ENCODE results near the gene ARHGEF3.

The ARHGEF3 gene, protein sequence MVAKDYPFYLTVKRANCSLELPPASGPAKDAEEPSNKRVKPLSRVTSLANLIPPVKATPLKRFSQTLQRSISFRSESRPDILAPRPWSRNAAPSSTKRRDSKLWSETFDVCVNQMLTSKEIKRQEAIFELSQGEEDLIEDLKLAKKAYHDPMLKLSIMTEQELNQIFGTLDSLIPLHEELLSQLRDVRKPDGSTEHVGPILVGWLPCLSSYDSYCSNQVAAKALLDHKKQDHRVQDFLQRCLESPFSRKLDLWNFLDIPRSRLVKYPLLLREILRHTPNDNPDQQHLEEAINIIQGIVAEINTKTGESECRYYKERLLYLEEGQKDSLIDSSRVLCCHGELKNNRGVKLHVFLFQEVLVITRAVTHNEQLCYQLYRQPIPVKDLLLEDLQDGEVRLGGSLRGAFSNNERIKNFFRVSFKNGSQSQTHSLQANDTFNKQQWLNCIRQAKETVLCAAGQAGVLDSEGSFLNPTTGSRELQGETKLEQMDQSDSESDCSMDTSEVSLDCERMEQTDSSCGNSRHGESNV

DNA sequence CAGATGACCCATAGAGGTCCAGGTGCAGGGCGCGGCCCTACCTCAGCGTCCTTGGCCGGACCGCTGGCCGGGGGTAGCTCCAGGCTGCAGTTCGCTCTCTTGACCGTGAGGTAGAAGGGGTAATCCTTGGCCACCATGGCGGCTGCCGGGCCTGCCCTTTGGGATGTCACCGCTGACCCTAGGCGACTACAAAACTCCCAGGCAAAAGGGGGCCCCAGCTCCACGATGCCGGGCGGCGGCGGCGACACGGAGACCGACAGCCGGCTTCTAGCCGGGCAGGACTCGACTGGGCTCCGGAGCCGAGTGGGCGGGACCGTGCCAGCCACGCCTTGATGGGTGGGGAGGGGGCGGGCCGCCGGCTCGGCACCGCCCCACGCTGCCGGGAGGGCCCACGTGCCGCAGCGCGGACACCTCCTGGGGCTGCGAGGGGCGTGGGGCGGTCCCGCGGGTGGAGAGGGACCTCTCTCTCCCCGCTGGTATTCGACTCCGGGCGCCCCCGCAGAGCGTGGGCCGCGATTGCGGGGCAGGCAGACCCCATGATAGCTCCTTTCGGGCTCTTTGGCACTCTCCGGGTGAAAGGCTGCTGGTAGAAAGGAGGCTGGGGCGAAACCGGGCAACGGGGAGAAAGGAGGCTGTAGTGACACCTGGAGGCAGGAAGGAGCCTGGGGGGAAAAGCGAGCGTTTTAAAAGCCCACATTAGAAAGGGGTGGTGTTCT lies at the start of gene ARHGEF3:
Gene ARHGEF3 (minus strand): TSS at position 288 of the 716 bp plus-strand sequence. CDS start 151 bp downstream, at position 137.
- peak; percentile 52 for DNase-seq

DNA sequence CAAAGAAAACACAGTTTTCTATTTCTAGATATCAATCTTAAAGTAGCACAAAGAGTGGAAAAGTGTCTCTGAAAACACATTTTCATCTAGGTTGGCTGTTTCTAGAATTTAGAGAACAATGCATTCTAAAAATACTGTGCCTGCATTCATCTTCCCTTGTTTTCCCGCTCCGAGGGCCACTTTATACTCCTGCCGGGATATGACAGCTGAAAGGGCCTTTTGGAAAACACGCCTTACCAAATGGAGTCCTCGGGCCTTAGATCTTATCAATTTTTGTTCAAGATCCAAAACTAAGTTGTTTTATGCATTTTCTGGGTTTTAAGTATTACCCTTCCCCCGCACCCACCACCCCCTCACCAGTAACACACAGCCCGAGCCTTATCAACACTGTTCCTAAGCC lies 47.9 kb upstream of the ARHGEF3 start:
- no peak for DNase-seq

DNA sequence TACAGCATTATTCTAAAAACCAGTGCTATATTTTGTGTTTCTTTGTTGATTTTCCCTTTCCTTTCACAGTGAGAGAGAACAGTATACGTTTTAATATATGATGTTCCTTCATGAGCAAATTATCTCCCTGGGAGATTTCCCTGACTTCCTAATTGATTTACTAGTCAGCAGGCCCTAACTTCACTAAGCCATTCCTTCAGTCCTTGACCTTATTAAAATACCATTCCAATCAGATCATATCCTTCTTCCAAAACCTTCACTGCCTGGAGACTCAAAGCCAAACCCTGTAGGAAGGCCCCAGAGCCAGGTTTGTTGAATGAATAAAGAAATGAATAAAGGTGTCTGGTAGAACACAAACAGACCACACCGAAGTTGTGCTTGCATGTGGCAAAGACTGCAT lies 43.8 kb upstream of the ARHGEF3 start:
- DNase-seq, result no peak

DNA sequence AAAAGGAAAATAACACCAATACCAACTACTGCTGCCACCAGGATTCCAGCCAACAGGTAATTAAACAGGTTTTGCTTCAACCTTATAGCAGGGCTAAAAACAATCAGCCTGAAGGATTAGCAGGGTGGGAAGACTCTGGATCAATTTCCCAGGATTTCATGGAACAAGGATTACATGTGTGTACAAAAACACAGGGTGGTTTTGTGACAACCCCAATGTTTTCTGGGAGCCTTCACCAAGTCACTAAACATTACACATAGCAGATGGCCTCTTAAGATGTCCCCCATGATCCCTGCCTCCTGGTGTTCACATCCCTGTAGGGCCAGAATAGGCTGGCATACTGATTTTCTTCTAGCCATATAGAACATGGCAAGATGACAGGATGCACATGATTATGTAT lies 42.8 kb upstream of the ARHGEF3 start:
- DNase-seq, result no peak

DNA sequence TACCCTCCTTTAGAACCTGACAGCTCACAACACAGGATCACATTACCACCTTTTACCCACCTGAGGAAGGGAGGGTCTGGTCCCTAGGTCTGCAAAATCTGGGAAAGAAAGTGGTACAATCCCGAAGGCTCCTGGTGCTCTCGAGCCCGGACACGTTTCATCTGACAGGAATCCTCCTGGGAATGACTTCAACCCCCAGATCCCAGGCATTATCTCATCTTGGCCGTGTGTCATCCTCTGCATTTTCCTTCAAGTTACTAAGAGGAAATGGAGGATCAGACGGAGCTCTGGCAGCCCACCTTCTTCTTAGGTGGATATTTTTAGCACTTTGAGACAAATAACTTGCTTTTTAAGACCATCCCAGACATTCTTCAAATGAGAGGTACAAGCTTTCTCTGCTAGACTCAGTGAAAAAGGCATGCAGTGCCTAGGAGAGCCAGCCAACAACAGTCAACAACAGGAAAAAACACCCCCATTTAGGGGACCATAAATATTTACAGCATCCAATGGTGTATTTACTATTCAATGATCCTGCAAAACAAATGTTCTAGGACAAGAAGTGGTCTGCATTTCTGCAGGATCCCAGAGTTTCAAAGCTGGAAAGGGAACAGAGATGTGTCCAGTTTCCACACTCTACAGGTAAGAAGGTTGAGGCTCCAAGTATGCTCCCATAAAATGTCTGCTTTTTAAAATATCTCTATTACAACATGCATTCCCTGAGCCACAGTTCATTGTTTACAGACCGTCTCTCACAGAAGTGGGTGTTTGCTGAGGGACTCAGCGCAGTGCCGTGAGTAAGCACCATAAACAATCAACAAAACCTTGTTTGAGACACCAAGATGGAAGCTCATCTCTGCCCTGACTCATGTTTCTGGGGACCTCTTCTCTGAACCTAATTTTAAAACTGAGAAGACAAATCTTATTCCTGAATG lies 38.3 kb upstream of the ARHGEF3 start:
- no peak for DNase-seq

DNA sequence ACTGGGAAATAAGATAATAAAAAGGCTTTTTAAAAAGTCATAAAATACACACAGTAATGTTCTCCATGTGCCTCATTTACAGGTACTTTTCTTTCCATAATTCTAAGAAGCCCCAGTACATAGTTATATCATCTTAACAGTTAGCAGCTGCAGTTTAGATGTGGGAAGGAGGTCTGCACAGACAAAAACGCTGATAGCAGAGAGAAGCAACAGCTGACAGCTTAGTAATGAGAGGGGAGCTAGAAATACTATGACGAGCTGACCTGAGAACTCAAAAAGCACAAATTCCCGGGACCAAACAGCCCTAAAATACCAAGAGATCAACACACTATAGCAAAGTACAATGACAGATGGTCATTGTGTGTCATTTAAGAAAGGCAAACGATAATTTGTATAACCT lies 36.7 kb upstream of the ARHGEF3 start:
- no peak for DNase-seq

DNA sequence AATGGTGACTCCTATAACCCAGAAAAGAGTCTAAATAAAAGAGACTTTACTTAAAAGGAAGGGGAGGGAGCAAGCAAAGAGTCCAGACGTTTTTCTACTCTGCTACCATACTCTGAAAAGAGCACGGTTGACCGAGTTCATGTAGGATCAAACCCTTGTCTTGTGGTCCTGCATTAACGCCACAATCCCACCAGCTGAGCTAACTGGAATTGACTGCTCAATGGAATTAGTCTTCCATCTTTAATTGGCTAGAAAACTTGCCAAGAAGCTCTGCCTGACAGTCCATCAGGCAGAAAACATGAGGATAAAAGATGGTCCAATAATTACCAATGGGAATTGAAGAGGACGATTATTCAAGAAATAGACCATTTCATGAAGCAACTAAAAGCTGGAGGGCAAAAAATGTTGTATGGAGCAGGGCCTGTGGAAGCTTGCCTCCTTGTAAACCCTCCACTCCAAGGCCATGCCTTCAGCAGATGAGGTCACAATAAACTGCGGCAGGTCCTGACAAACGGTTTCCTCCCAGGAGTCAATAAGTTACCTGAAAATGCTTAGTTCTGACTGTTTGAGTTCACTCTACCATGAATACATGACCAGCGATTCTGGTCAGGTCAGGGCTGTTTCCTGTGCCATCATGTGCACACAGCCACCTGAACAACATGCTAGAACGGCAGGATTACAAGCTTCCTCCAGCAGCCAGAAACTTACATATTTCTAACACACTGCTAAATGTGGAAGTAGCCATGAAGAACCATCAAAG lies 35.6 kb upstream of the ARHGEF3 start:
- DNase-seq, result no peak

DNA sequence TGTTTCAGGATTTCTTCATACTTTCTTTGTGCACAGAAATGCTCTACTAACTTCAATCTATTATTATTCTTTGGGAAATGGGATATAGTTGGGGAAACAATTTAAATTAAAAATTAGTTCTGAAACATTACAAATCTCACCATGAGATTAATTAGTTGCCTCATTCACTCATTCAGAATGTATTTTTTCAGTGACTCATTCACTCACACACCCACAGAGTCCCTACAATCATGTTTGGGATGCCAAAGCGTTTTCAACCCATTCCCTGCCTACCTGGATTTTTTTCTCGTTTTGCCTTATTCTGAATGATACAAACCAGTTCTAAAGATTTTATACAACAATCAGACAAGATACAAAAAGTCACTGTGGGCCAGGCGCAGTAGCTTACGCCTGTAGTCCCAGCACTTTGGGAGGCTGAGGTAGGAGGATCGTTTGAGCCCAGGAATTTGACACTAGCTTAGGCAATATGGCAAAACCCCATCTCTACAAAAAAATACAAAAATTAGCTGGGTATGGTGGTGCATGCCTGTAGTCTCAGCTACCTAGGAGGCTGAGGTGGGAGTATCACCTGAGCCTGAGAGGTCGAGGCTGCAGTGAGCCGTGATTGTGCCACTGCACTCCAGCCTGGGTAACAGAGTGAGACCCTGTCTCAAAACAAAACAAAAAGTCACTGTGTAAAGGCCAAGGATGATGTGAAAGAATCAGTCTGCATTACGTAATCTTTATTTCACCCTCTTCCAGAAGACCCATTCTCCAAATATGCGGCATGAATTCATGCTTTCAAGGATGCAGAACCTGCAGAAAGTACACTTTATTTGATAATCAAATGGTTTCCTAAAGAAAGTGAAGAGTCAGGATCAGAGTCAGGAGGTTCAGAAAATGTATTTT lies 34.8 kb upstream of the ARHGEF3 start:
- DNase-seq, result no peak

DNA sequence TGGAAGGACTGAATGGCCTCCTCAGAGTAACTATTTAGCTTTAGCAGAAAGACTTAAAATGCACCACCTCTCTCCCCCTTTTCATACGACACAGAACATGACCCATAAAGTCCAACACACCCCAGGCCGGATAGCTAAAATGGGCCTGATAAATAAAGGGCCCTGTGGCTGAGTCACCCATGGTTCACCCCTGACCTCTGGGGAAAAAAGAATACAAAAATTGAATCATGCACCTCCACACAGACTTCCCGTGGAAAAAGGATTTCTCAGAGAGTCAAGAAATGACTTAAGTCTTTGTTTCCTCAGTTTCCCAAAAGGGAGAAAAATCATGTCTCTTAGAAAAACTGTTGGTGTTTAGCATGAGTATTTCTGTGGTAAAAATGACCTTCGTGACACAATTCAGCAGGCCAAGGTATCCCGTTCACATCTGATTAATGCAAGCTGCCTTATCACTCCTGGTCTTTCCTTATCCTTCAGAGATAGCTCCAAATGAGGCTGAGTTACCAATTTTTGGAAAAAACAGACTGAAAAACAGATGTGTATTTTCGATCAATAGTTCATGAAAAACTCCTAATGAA lies 34.0 kb upstream of the ARHGEF3 start:
- DNase-seq, result no peak

DNA sequence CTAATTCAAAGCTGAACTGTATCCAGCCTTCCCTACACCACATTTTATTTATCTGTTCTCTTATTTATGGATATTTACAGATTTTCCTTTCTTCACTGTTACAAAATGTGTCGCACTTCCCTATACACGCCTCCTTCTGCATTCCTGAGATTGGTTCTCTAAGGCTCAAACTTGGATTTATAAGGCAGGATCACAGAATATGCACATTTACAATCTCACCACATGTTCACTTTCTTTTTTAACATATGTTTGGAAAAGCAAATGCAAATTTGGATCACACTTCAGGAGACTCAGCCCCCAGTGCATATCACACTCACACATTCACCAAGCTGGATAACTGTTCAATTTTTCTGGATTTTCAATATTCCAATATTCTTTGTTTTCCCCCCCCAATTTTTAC lies 31.8 kb upstream of the ARHGEF3 start:
- DNase-seq, result no peak

DNA sequence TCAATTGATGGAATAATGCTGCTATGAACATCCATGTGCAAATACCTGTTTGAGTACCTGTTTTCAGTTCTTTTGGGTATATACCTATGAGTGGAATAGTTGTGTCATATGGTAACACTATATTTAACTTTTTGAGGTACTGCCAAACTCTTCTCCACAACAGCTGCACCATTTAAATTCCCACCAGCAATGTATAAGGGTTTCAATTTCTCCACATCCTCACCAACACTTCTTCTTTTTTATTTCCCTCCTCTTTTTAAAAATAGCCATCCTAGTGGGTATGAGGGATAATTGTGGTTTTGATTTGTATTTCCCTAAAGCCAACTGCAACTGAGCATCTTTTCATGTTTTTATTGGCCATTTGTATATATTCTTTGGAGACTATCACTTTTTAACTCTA lies 31.3 kb upstream of the ARHGEF3 start:
- DNase-seq, result no peak

DNA sequence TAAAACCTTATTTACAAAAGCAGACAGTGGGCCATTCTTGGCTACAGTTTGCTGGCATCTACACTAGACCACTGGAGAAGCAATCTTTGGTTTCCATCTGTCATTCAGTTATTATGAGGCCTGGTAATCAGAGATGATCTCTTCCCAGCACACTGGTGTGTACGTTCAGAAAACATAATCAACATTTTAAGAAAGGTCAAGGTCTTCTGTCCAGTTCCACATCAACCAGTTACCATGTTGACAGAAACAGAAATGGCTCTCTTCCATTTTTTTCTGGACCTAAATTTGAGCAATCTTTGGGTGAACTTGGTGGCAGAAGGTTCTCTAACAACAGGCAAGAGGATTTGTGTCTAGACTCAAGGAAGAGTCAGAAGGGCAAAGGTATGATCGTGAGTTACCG lies 29.8 kb upstream of the ARHGEF3 start:
- no peak for DNase-seq

DNA sequence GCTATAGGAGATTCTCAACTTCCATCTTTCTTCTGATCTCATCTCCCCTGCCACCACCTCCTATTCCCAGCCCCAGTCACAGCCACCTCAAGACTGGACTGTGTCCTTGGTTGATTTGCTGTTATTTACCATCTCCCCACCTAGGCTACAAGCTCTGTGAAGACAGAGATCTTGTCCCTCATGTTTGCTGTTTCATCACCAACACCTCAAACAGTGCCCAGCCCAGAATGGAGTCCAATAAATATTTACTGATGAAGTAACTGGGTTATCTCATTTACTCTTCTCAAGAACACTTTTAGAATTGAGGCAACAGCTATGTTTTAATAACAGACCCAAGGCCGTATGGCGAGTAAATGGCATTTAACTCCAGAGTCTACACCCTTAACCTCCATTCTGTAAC lies 29.1 kb upstream of the ARHGEF3 start:
- no peak for DNase-seq

DNA sequence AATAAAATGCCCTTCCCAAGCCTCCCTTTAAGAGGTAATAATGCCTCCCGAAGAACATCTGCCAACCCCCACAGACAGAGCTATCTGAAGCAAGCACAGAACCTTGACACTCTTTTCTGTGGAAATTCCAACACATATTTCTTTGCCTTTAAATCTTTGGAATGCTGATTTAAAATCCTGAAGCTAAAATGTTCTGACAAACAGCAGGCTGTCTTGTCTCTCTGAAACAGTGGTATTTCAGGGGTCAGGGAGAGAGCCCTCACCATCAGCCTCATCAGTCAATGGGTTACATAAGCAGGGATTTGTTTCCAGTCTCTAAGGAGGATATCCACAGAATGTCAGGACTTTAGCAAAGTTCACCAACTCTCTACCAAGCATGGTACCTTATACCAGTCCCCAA lies 27.8 kb upstream of the ARHGEF3 start:
- no peak for DNase-seq

DNA sequence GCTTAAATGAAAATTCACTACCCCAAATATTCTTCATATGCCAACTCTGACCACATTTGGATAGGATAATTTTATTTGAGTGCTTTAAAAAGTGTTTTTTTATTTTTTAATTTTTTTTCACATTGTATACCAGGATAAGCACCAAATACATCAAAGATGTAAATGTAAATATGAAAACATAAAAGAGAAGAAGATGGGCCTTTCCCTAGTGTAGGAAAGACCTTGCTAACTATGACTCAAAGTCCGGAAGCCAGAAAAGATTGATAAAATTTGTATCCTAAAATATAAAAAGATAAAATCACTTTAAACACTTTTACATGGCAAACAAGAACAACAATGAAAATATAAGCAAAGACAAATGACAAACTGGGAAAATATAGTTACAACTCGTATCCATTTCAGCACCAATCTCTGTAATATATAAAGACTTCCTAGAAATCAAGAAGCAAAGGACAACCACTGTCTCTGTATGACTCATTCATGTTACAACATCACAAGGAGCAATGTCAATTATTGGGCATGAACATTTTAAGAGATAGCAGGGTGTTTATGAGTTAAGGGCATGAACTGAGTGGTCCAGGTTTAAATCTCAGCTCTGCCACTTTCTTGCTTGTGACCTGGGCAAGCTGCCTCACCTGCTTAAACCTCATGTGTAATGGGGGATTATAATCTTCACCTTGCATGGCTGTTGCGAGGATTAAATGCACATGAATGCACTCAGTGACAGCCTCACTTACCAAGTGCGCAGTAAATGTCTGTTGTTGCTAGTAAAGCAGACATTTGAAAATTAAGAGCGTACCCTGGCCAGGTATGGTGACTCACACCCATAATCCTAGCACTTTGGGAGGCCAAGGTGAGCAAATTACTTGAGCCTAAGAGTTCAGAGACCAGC lies 25.3 kb upstream of the ARHGEF3 start:
- DNase-seq, result no peak

DNA sequence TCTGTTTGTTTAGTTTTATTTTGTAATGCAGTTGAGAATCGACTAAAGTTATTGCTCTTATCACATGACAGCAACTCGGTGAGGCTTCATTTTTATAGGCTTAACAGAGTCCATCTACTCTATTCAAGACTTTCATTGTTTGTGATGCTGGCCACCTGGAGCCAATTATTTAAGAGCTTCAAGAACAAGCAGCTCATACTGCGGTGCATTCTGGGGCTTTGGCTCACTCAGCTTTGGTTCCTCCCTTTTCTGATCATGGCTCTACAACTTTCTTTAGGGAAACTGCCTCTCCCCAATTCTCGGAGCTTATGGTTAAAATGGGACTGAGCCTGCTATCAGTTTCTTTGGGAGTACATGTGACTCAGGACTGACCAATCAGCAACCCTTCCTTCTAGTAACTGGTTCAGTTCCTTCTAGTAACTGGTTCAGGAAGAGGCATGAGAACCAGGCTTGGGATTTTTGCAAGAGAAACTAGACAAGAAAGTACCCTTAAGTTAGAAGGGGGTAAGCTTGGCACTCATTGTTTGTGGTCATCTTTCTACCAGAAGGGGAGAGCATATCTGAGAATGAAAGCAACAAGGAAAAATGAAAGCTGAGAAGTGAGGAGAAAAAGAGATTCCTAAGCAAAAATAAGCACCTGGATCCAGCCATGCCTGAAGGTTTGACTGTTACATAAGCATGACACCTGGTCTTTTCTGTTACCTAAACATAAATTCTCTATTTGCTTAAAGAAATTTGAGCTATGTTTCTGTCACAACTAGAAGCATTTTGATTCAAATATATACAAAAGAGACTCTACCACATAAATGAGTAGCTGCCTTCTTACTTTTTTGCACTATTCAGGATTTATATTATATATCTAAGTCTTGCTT lies 24.1 kb upstream of the ARHGEF3 start:
- no peak for DNase-seq

DNA sequence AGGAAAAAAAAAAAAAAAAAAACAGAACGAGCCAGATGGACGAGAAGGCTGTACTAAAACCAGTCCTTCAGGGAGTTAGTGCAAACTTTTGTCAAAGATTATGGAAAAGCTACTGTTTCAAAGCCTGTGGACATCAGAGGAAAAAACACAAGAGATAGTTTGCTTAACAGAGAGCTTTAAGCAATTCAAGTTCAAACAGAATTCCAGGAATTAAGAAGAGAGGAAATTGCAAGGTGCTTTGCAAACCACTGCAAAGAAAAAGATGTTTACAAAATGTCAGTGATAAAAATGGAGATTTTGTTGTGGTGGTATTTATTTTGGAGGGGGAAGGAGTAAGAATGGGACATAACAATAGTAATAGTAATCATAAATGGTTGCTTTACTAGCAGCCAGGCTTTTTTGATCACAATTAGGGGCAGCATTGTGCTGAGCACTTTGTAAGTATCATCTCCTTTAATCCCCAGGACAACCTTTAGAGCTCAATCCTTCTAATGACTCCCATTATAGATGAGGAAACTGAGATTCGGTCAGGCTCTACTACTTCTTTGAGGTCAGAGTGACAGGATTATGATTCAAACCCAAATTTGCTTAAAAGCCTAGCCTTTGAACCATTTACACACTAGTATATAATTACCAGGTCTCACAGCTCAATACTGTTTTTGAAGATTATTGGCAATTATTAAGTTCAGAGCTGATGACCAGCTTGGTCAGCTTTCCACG lies 22.4 kb upstream of the ARHGEF3 start:
- no peak for DNase-seq

DNA sequence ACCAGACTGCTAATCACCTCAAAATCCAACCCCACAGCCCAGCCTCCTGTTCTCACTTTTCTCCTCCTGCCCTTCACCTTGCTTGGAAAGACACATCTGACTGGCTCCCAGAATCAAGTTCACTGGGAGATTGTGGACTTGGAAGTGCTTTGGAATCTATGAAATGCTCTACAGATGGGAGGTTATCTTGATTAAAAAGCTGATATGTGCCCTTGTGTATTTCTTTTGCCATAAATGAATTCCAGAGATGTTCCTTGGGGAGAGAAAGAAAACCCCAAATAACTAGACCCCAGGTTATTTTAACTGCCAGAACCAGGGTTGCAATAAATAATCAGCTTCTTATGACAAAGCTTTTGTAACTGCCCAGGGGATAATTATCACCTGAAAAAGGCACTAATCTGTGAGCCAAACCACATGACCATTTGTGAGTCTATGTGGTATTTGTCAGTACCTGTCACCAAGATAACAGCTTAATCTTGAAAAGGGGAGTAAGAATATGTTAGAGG lies 21.7 kb upstream of the ARHGEF3 start:
- no peak for DNase-seq
